HepG2 (cell line): ENCODE data around the gene CYSLTR2. TPM values are rescaled to one million over a fixed set of nuclear protein-coding genes. Genes with fewer than 3 reads are reported as not detected.

Experiments
- ATAC-seq: fragments of 200-7000 bp; cut with Tn5 transposase; 3 replicates; pipeline ENCODE4 v1.9.1; 2020; ENCODE audit warnings: mild to moderate bottlenecking, moderate library complexity
- BruUV-seq: library from RNA; stranded (reverse); fragments of 400-500 nt; replicated peaks from 2 replicates; lab custom pipeline; 2021; lab: Mats Ljungman, UMichigan
- CTCF ChIA-PET: fragments of 300-600 bp; formaldehyde crosslinking; extraction: SDS; loops from one replicate; lab custom pipeline; 2021; ENCODE audit warnings: low total read pairs, inconsistent platforms, low intra/inter-chr PET ratio; lab: Yijun Ruan, JAX
- POLR2A ChIA-PET: fragments of 350-600 bp; sonication (Branson Sonifier 250); formaldehyde crosslinking; loops from one replicate; lab custom pipeline; 2020; ENCODE audit warnings: antibody characterized with exemption, inconsistent platforms; lab: Yijun Ruan, JAX
- DNase-seq: peaks from one replicate; pipeline ENCODE4 v3.0.0-alpha.2; 2015; ENCODE audit warnings: low spot score
- FAIRE-seq: peaks from 3 replicates; lab custom pipeline; 2011; peaks lifted over from hg19 to GRCh38; lab: Jason Lieb, UNC
- H2AFZ ChIP-seq: one replicate; pipeline ENCODE4 v1.6.1; 2011; ENCODE audit warnings: low read length, inconsistent platforms
- H3K27ac ChIP-seq: fragments of 300-600 bp; 3 replicates; pipeline ENCODE4 v1.8.0; 2011; ENCODE audit warnings: mixed run types, mild to moderate bottlenecking, mixed read lengths, low read length, inconsistent platforms; ENCODE audit not compliant: insufficient read depth; ENCODE audit errors: extremely low read length
- H3K27me3 ChIP-seq, 2 experiments: fragments of 200-600 bp in 1 of 2; 2 replicates in 1 of 2; 3 replicates in 1 of 2; pipeline versions ENCODE4 v1.6.0 to v1.8.0; 2011; ENCODE audit warnings: low read length in 2 of 2, mild to moderate bottlenecking in 2 of 2, moderate library complexity in 2 of 2, inconsistent platforms in 1 of 2; ENCODE audit not compliant: insufficient read depth in 2 of 2, control insufficient read depth in 1 of 2
- H3K36me3 ChIP-seq, 2 experiments: fragments of 200-600 bp in 1 of 2; replicated peaks in 1 of 2; 2 replicates in 1 of 2; 3 replicates in 1 of 2; pipeline versions ENCODE4 v1.5.1 to v1.8.0; 2011; ENCODE audit warnings: low read length in 2 of 2, inconsistent platforms in 1 of 2; ENCODE audit not compliant: insufficient read depth in 2 of 2, control insufficient read depth in 1 of 2
- H3K4me1 ChIP-seq: 2 replicates; pipeline ENCODE4 v1.5.1; 2012; ENCODE audit warnings: low read length, inconsistent platforms; ENCODE audit not compliant: insufficient read depth
- H3K4me2 ChIP-seq: 2 replicates; pipeline ENCODE4 v1.6.0; 2011; ENCODE audit warnings: low read depth, low read length, inconsistent platforms
- H3K4me3 ChIP-seq, 3 experiments: fragments of 200-600 bp in 1 of 3; sonication (generic), shearing (Covaris generic) in 1 of 3; replicated peaks in 1 of 3; 2 replicates each; pipeline ENCODE4 v1.5.1; 2011 to 2016; ENCODE audit warnings: low read length in 3 of 3, inconsistent platforms in 2 of 3, low read depth in 2 of 3, mild to moderate bottlenecking in 2 of 3, control low read depth in 1 of 3, mixed read lengths in 1 of 3; ENCODE audit not compliant: insufficient read depth in 1 of 3
- H3K79me2 ChIP-seq: one replicate; pipeline ENCODE4 v1.6.1; 2011; ENCODE audit warnings: low read length, inconsistent platforms; ENCODE audit not compliant: insufficient read depth
- H3K9ac ChIP-seq: 2 replicates; pipeline ENCODE4 v1.6.0; 2011; ENCODE audit warnings: mild to moderate bottlenecking, low read depth, low read length, inconsistent platforms; ENCODE audit not compliant: insufficient read depth
- H3K9me3 ChIP-seq: 2 replicates; pipeline ENCODE4 v1.5.1; 2012; ENCODE audit warnings: mild to moderate bottlenecking, low read length
- H4K20me1 ChIP-seq: 2 replicates; pipeline ENCODE4 v1.6.0; 2011; ENCODE audit warnings: inconsistent platforms, mild to moderate bottlenecking, low read length, moderate library complexity; ENCODE audit not compliant: insufficient read depth
- ARNTL ChIP-seq: sonication (generic); formaldehyde crosslinking; IDR thresholded peaks from 2 replicates; pipeline ENCODE4 v1.4.0; 2020; ENCODE audit warnings: mild to moderate bottlenecking, missing genetic modification reagents
- DMTF1 ChIP-seq: sonication (generic); formaldehyde crosslinking; IDR thresholded peaks from 2 replicates; pipeline ENCODE4 v1.4.0; 2020; ENCODE audit warnings: mild to moderate bottlenecking, missing genetic modification reagents
- E2F1 ChIP-seq: sonication (generic); formaldehyde crosslinking; IDR thresholded peaks from 2 replicates; pipeline ENCODE4 v1.5.0; 2020; ENCODE audit warnings: missing genetic modification reagents
- HOXD1 ChIP-seq: sonication (generic); formaldehyde crosslinking; IDR thresholded peaks from 2 replicates; pipeline ENCODE4 v1.5.0; 2020; ENCODE audit warnings: missing genetic modification reagents
- MAFF ChIP-seq: IDR thresholded peaks from 2 replicates; pipeline ENCODE4 v1.6.1; 2011; ENCODE audit warnings: low read depth, low read length, improper control_type of control experiment
- PCBP2 ChIP-seq: fragments of 200-400 bp; formaldehyde crosslinking; optimal IDR thresholded peaks from 2 replicates; pipeline ENCODE3; 2018; ENCODE audit warnings: low read length, low read depth; ENCODE audit not compliant: poor library complexity, severe bottlenecking
- PRDM4 ChIP-seq: sonication (generic); formaldehyde crosslinking; IDR thresholded peaks from 2 replicates; pipeline ENCODE4 v1.9.0; 2021; ENCODE audit warnings: missing genetic modification reagents, borderline replicate concordance
- REL ChIP-seq: sonication (generic); formaldehyde crosslinking; conservative IDR thresholded peaks from 2 replicates; pipeline ENCODE4 v1.8.0; 2022; ENCODE audit warnings: mild to moderate bottlenecking, missing genetic modification reagents, moderate library complexity
- SP140L ChIP-seq: sonication (generic); formaldehyde crosslinking; IDR thresholded peaks from 2 replicates; pipeline ENCODE4 v1.4.0; 2020; ENCODE audit warnings: missing genetic modification reagents, borderline replicate concordance
- SP2 ChIP-seq: sonication (generic); formaldehyde crosslinking; IDR thresholded peaks from 2 replicates; pipeline ENCODE4 v1.5.1; 2020; ENCODE audit warnings: mild to moderate bottlenecking, missing genetic modification reagents
- TFDP2 ChIP-seq: sonication (generic); formaldehyde crosslinking; IDR thresholded peaks from 2 replicates; pipeline ENCODE4 v1.4.0; 2020; ENCODE audit warnings: missing genetic modification reagents
- ZNF160 ChIP-seq: sonication (generic); formaldehyde crosslinking; IDR thresholded peaks from 2 replicates; pipeline ENCODE4 v1.8.0; 2022; ENCODE audit warnings: mild to moderate bottlenecking, inconsistent platforms, missing genetic modification reagents
- ZNF225 ChIP-seq: sonication (generic); formaldehyde crosslinking; IDR thresholded peaks from 2 replicates; pipeline ENCODE4 v1.4.0; 2020; ENCODE audit warnings: mild to moderate bottlenecking, missing genetic modification reagents
- ZNF335 ChIP-seq: sonication (generic); formaldehyde crosslinking; IDR thresholded peaks from 2 replicates; pipeline ENCODE4 v1.4.0; 2020; ENCODE audit warnings: missing genetic modification reagents
- ZNF354B ChIP-seq: sonication (generic); formaldehyde crosslinking; IDR thresholded peaks from 2 replicates; pipeline ENCODE4 v1.8.0; 2022; ENCODE audit warnings: mild to moderate bottlenecking, missing genetic modification reagents
- ZNF543 ChIP-seq: sonication (generic); formaldehyde crosslinking; IDR thresholded peaks from 2 replicates; pipeline ENCODE4 v1.4.0; 2020; ENCODE audit warnings: mild to moderate bottlenecking, missing genetic modification reagents
- ZNF674 ChIP-seq: sonication (generic); formaldehyde crosslinking; IDR thresholded peaks from 2 replicates; pipeline ENCODE4 v1.5.0; 2020; ENCODE audit warnings: low read depth, mild to moderate bottlenecking, missing genetic modification reagents
- WGBS: methylation state at CpG from one replicate; pipeline ENCODE4 v1.1.6; 2017; ENCODE audit warnings: low lambda C conversion rate; 5-methylcytosine and 5-hydroxymethylcytosine counted together
- in situ Hi-C: cut with HindIII; loops from 2 replicates; pipeline ENCODE4 v1.10.0; 2017; ENCODE audit warnings: low pct_unique_long_range_greater_than_20kb; ENCODE audit not compliant: extremely low pct_ligation_motif_present
- intact Hi-C: fragments of 100-400 bp; cut with micrococcal nuclease; formaldehyde crosslinking; loops from one replicate; pipeline ENCODE4 v1.10.0; 2022; ENCODE audit not compliant: unreplicated experiment
- polyA plus RNA-seq, 8 experiments: library from polyadenylated mRNA; depleted of rRNA in 3 of 8; stranded (reverse) in 7 of 8; unstranded in 1 of 8; fragments of >200 nt; fragmentation: Illumina TruSeq in 4 of 8; extraction: Trizol in 4 of 8; gene quantifications; 2 replicates each; pipeline versions ENCODE4 v1.2.1 to v1.2.3, GENCODE V29; 2011 to 2016; ENCODE audit warnings: low read depth in 4 of 8, missing spikeins in 1 of 8, mixed read lengths in 1 of 8; ENCODE audit not compliant: insufficient read depth in 1 of 8
- total RNA-seq, 5 experiments: library from RNA; depleted of rRNA; stranded (reverse); fragments of >200 nt; fragmentation: Illumina TruSeq; extraction: Trizol; gene quantifications; 2 replicates each; pipeline ENCODE4 v1.2.3, GENCODE V29; 2016; ENCODE audit warnings: low read depth in 1 of 5

The CYSLTR2 gene
- total and polyA plus RNA-seq, 2 of the 13 experiments (the other 11 are each of a cell fraction or from before 2014, with no cell fraction given) = not detected

- no peak for TF ChIP-seq TFDP2 (CRISPR knock-in tag)
- no peak for TF ChIP-seq SP2 (CRISPR knock-in tag)
- no peak for TF ChIP-seq REL (CRISPR knock-in tag)
- TF ChIP-seq DMTF1 (CRISPR knock-in tag) = no peak
- TF ChIP-seq ZNF335 = no peak
These were observed 6.8 kb downstream of the CYSLTR2 start (continued) for GRCh38 chr13:48660361-48661076.

GRCh38 chr13:48661107-48661506 lies 7.4 kb downstream of the CYSLTR2 start:
- intact Hi-C loops = no loop called here
- Histone ChIP-seq H3K79me2 (no peaks in the 10 kb centered on the region), H3K36me3 (no peaks in the 10 kb centered on the region), H3K4me1 (peaks cover 10% of the 10 kb centered on the region), H3K9me3 (peaks cover 3% of the 10 kb centered on the region; the same call in 1 of the 2 replicates), H3K4me2 (no peak overlapping the region), H2AFZ (no peak overlapping the region), H3K4me3 (no peak overlapping the region), H3K9ac (no peak overlapping the region), H3K27ac (no peak overlapping the region), H4K20me1 (no peaks in the 10 kb centered on the region), H3K27me3 (no peaks in the 10 kb centered on the region)
- no peak for DNase-seq
- WGBS = 56% methylated on average over 5 of the region's 5 CpGs
- ChIA-PET CTCF (no interaction called here), POLR2A (no interaction called here)
- BruUV-seq = no TSS peak
- in situ Hi-C loops = no loop called here
- no peak for ATAC-seq
- no peak for FAIRE-seq
- TF ChIP-seq REL (CRISPR knock-in tag) (no peak), PRDM4 (CRISPR knock-in tag) (no peak), ZNF674 (CRISPR knock-in tag) (no peak), HOXD1 (CRISPR knock-in tag) (no peak), ARNTL (CRISPR knock-in tag) (no peak), ZNF225 (CRISPR knock-in tag) (no peak), ZNF354B (CRISPR knock-in tag) (no peak), PCBP2 (no peak), SP140L (CRISPR knock-in tag) (no peak), MAFF (no peak), ZNF543 (CRISPR knock-in tag) (no peak), ZNF160 (CRISPR knock-in tag) (no peak), E2F1 (no peak)
